GM10248 (cell line): ENCODE measurements around the gene NYAP2.

Experiments
- CTCF ChIA-PET: fragments of 300-600 bp; sonication (Branson Sonifier 250); formaldehyde crosslinking; extraction: SDS; loops from one replicate; lab custom pipeline; 2021; ENCODE audit warnings: antibody characterized with exemption; lab: Yijun Ruan, JAX
- POLR2A ChIA-PET: fragments of 350-650 bp; sonication (Branson Sonifier 250); formaldehyde crosslinking; extraction: SDS; loops from one replicate; lab custom pipeline; 2020; ENCODE audit warnings: antibody characterized with exemption; lab: Yijun Ruan, JAX
- DNase-seq: peaks from one replicate; pipeline ENCODE4 v3.0.0; 2012; ENCODE audit errors: extremely low spot score
- CTCF ChIP-seq: IDR thresholded peaks from 2 replicates; pipeline ENCODE4 v1.5.1; 2012; ENCODE audit warnings: mild to moderate bottlenecking, low read depth; ENCODE audit errors: extremely low read depth, missing control alignments, control extremely low read depth

The NYAP2 gene

GRCh38 chr2:225670111-225670974 lies 270.8 kb downstream of the NYAP2 start:
- DNase-seq, result no peak
- CTCF ChIA-PET, result interaction anchor here (0.8 to 1.2 kb wide), 3 partner anchors 10 to 1130 kb away, joined by 3 read pairs; no protein-coding TSS in a partner anchor
- no peak for TF ChIP-seq CTCF
- POLR2A ChIA-PET, result no interaction called here

GRCh38 chr2:225678792-225679191 lies 279.3 kb downstream of the NYAP2 start:
- CTCF ChIA-PET, result interaction anchor here (1.4 kb wide), 1 partner anchor 18 kb away, joined by 8 read pairs; no protein-coding TSS in a partner anchor
- POLR2A ChIA-PET, result no interaction called here
- DNase-seq, result no peak
- TF ChIP-seq CTCF, result no peak

- CTCF ChIA-PET, result interaction anchor here (1.6 kb wide), 1 partner anchor 9 kb away, joined by 4 read pairs; no protein-coding TSS in a partner anchor
- POLR2A ChIA-PET, result no interaction called here
- no peak for TF ChIP-seq CTCF
- no peak for DNase-seq
These were observed 283.7 kb downstream of the NYAP2 start for GRCh38 chr2:225683258-225683657.

GRCh38 chr2:225690153-225690552 lies 290.6 kb downstream of the NYAP2 start:
- DNase-seq, result no peak
- no peak for TF ChIP-seq CTCF
- ChIA-PET CTCF (no interaction called here), POLR2A (no interaction called here)

GRCh38 chr2:225691711-225692110 lies 292.2 kb downstream of the NYAP2 start:
- POLR2A ChIA-PET, result no interaction called here
- CTCF ChIA-PET, result no interaction called here
- no peak for DNase-seq

GRCh38 chr2:225693259-225693658 lies 293.7 kb downstream of the NYAP2 start:
- ChIA-PET POLR2A (no interaction called here), CTCF (no interaction called here)
- DNase-seq, result no peak
- TF ChIP-seq CTCF, result no peak

More at GRCh38 chr2:225691711-225692110, 292.2 kb downstream of the NYAP2 start:
- TF ChIP-seq CTCF, result no peak
